ENCODE results near the gene DRD4. TPM values are rescaled to one million over a fixed set of nuclear protein-coding genes. Genes with fewer than 3 reads are reported as not detected.
A peak's percentile ranks its signal among the peaks of the same experiment; 100 is the strongest.

The DRD4 gene
- total and polyA plus RNA-seq, 2 of the 13 experiments (the other 11 are each of a cell fraction or from before 2014, with no cell fraction given) = 0.09 to 0.13 TPM

- peak; percentile 57; the same call in 1 of the 2 replicates for TF ChIP-seq DRAP1 (CRISPR knock-in tag; IDR thresholded peaks at IDR 0.05)
- TF ChIP-seq ZNF510 (CRISPR knock-in tag; IDR thresholded peaks at IDR 0.05; ENCODE audit: low read depth) = no peak
- no peak for TF ChIP-seq ZNF24 (IDR thresholded peaks at IDR 0.05)
- TF ChIP-seq SKIL (CRISPR knock-in tag; IDR thresholded peaks at IDR 0.05; ENCODE audit: borderline replicate concordance) = peak; percentile 84; the same call in 1 of the 2 replicates
- TF ChIP-seq ZNF160 (CRISPR knock-in tag; IDR thresholded peaks at IDR 0.05) = no peak
- peak; percentile 46; the same call in 1 of the 2 replicates for TF ChIP-seq SP5 (CRISPR knock-in tag; IDR thresholded peaks at IDR 0.05; ENCODE audit: borderline replicate concordance, low read depth)
- TF ChIP-seq SOX6 (IDR thresholded peaks at IDR 0.05) = no peak
- TF ChIP-seq SOX6 (CRISPR knock-in tag; IDR thresholded peaks at IDR 0.05) = peak; percentile 73; the same call in 1 of the 2 replicates
- TF ChIP-seq FOXA3 (CRISPR knock-in tag; IDR thresholded peaks at IDR 0.05) = peak; percentile 72
- TF ChIP-seq SP1 (IDR thresholded peaks at IDR 0.05) = no peak
- peak; percentile 22; the same call in 1 of the 2 replicates for TF ChIP-seq SP1 (CRISPR knock-in tag; IDR thresholded peaks at IDR 0.05)
- TF ChIP-seq ZNF704 (CRISPR knock-in tag; IDR thresholded peaks at IDR 0.05; ENCODE audit: borderline replicate concordance) = no peak
- TF ChIP-seq TEAD3 (CRISPR knock-in tag; optimal IDR thresholded peaks at IDR 0.05; ENCODE audit: borderline replicate concordance) = peak; percentile 68
- TF ChIP-seq NFKBIZ (CRISPR knock-in tag; IDR thresholded peaks at IDR 0.05) = peak; percentile 32; the same call in 1 of the 2 replicates
- TF ChIP-seq ZSCAN9 (CRISPR knock-in tag; IDR thresholded peaks at IDR 0.05; ENCODE audit: borderline replicate concordance) = peak; percentile 28; the same call in 1 of the 2 replicates
- TF ChIP-seq MYC (CRISPR knock-in tag; IDR thresholded peaks at IDR 0.05; ENCODE audit: borderline replicate concordance) = peak; percentile 54; the same call in 1 of the 2 replicates
- TF ChIP-seq SRY (CRISPR knock-in tag; IDR thresholded peaks at IDR 0.05) = no peak
- no peak for TF ChIP-seq LCORL (IDR thresholded peaks at IDR 0.05)
- TF ChIP-seq LCORL (CRISPR knock-in tag; IDR thresholded peaks at IDR 0.05) = peak; percentile 88
- no peak for TF ChIP-seq SOX13 (IDR thresholded peaks at IDR 0.05)
- peak in 1 of 2 experiments; percentile 52; a peak in 2 of 4 replicates for TF ChIP-seq SOX13 (CRISPR knock-in tag; conservative IDR thresholded peaks at IDR 0.05 in 1 of 2, IDR thresholded peaks at IDR 0.05 in 1 of 2)
- TF ChIP-seq ZNF564 (CRISPR knock-in tag; IDR thresholded peaks at IDR 0.05) = no peak; the same call in 1 of the 2 replicates
- TF ChIP-seq ZIK1 (CRISPR knock-in tag; IDR thresholded peaks at IDR 0.05; ENCODE audit: borderline replicate concordance, low read depth) = no peak
- no peak for TF ChIP-seq ZBTB26 (CRISPR knock-in tag; IDR thresholded peaks at IDR 0.05; ENCODE audit: borderline replicate concordance)
- TF ChIP-seq ZFP62 (CRISPR knock-in tag; IDR thresholded peaks at IDR 0.05) = no peak
- TF ChIP-seq ZNF615 (CRISPR knock-in tag; IDR thresholded peaks at IDR 0.05; ENCODE audit: borderline replicate concordance) = no peak
- peak; percentile 91 for TF ChIP-seq HNF4G (IDR thresholded peaks at IDR 0.05; ENCODE audit: borderline replicate concordance, low read depth, low read length)
- TF ChIP-seq HNF4G (CRISPR knock-in tag; IDR thresholded peaks at IDR 0.05; ENCODE audit: borderline replicate concordance, low read depth) = peak; percentile 74; the same call in 1 of the 2 replicates
- TF ChIP-seq HOXA3 (CRISPR knock-in tag; IDR thresholded peaks at IDR 0.05) = peak; percentile 81
Observed at GRCh38 chr11:587978-588380, 49.1 kb upstream of the DRD4 start (continued).

Data from HepG2 (cell line).